GM10847 (cell line): Measurements from ENCODE around the gene RAB31.

Source experiments
- POLR2A ChIP-seq: IDR thresholded peaks from 2 replicates; pipeline ENCODE4 v1.6.1; 2011; ENCODE audit not compliant: insufficient read length; ENCODE audit errors: extremely low read depth

The RAB31 gene

GRCh38 chr18:9835825-9836224 is 127.7 kb downstream of the RAB31 start:
- no peak for TF ChIP-seq POLR2A

- no peak for TF ChIP-seq POLR2A
These were observed 130.2 kb downstream of the RAB31 start for GRCh38 chr18:9838144-9838877.

GRCh38 chr18:9839211-9839610 is 131.1 kb downstream of the RAB31 start:
- TF ChIP-seq POLR2A: no peak

GRCh38 chr18:9839853-9840252 is 131.8 kb downstream of the RAB31 start:
- TF ChIP-seq POLR2A: no peak

DNA sequence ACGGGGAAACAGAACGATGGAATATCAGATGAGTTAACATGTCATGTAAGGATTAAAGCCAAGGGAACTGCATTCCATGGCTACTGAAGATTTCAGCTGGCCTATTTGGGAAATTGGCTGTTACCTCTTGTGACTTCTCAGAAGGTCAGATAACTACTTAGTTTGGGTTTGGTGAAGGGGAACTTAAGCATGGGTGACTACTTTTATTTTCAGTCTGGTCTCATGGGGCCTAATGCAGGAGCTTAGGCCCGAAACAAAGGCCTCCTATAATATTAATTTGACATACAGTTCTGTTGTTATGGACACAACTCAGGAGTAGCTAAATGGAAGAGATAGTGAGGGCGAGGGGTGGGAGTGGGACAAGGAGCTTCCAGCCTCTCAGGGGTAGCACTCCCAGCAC is 133.7 kb downstream of the RAB31 start:
- no peak for TF ChIP-seq POLR2A

DNA sequence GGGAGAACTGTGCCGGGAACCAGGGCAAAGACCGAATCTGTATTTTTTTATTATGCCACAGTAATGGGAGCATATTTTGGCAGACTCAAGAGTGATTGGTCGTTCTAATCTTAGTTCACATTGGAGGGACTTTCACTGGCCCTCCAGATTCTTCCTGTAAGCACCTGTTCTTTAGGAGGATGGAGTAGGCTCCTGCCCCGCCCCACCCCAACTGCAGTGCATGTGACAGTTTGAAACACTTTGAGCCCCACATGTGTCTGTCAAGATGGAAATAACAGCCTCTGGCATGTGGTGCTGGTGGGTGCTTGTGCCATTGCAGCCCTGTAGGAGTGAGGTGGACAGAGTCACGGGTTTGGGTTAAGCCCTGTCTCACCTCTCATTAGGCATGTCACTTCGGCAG is 134.3 kb downstream of the RAB31 start:
- TF ChIP-seq POLR2A: no peak

DNA sequence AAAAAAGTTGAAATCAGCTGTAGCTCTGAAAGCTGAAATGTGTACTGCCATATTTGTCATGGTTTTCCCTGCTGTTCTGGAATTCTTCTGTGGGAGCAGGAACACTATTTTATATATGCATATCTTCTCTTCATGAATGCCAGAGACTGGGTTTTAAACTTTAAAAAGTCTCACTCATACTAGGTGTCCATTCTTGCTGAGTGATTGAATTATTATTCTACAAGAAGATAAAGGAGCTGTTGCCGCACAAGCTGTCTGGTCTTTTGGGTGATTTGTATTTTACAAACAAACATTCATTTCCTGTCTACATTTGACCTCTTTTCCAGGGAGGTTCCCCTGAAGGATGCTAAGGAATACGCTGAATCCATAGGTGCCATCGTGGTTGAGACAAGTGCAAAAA is 137.2 kb downstream of the RAB31 start:
- no peak for TF ChIP-seq POLR2A

GRCh38 chr18:9846162-9846925 is 138.2 kb downstream of the RAB31 start:
- TF ChIP-seq POLR2A: no peak

- no peak for TF ChIP-seq POLR2A
These were observed 140.2 kb downstream of the RAB31 start for GRCh38 chr18:9848170-9848879.

DNA sequence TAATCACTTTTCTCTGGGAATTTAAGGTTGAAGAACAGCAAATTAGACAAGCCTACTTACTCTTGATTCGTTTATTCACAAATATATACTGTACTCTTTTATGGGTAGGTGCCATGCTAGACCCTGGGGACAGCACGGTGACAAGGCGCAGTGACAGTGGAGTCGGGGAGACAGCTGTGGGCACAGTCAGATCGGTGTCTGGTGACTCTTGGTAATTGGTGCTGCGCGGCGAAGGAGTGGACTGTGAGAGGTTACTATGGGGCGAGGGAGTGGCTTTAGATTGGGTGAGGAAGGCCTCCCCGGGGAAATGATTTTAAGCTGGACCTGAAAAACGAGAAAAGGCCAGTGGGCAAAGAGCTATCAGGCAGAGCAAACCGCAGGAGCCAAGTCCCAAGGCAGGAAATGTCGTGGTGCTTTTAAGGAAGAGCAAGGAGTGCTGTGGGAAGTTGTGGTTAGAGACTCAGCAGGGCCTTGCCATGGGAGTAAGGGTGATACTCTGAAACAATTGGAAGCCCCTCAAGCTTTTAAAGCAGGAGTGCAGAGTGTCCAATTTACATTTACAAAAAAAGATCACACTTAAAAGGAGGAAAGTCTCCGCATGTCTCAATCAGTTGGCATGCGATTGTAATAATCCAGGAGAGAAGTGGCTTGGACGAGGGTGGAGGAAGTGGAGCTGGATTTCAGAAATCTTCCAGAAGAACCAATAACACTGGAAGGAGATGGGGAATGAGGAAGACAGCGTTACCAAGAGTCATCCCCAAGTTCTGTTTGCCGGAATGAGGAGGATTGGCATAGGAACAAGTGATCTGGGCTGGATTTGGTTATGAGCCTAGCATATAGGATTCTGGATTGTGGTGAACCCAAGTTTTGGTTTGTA is 141.5 kb downstream of the RAB31 start:
- no peak for TF ChIP-seq POLR2A

DNA sequence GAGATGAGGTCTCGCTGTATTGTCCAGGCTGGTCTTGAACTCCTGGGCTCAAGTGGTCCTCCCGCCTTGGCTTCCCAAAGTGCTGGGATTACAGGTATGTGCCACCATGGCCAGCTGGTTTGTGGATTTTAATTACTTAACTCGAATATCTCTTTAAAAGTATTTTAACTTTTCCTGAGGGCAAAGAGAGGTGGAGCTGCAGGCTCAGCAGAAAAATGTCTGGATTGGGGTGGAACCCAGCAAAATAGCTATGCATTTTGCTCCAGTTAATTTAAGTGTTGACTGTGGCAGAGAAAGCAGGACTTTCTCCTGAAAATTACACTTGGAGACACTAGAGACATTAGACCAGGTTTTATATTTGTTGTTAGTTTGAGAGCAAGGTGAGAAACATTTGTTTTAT is 142.2 kb downstream of the RAB31 start:
- TF ChIP-seq POLR2A: no peak

GRCh38 chr18:9851511-9851910 is 143.4 kb downstream of the RAB31 start:
- TF ChIP-seq POLR2A: no peak

DNA sequence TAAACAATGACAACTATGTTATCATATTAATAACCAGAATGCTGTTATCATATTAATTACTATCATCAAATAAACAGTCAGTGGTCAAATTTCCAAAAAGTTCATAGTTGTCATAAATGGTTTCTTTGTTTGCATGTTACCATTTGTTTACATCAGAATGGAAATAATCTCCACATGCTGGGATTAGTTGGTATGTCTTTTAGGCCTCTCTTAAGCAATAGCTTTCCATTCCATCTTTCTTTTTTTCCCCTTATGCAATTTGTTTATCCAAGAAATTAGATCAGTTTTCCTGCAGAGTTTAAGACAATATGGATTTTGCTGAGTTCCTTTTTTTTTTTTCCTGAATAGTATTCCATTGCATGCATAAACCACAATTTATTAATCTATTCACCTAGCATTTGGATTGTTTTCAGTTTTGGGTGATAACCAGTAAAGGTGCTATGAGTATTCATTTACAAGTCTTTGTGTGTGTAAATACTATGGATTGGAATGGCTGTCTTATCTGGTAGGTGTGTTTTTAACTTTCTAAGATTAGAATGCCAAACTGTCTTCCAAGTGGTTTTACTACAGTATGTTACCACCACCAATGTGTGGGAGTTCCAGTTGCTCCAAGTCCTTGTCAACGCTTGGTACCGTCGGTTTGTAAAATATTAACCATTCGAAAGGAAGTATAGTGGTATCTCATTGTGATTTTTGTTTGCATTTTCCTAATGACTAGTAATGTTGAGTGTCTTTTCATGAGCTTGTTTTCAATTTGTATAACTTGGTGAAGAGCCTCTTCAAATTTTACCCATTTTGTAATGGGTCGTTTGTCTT is 144.4 kb downstream of the RAB31 start:
- no peak for TF ChIP-seq POLR2A
